ENCODE data around the gene RPTOR.

DNA sequence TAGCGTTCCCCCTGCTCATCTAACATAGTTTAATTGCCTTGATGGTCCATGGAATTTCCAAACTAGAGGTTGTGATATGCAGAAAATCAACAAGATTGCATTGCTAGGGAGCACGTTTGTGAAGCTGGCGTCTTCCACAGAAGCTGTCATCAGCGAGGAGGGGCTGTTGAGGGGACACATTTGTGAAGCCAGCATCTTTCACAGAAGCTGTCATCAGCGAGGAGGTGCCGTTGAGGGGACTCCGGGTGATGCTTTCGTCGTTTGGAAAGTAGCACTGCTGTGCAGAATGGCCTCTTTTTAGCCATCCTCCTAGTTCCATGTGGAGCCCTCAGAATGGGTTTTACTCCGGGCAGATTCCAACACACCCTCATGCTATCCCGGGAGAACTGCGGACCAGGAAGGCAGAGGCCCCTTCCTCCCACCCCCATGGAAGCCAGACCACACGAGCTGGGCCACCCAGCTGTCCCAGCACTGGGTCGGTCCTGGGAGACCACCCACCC, 327.4 kb downstream of the RPTOR start:
- TF ChIP-seq EZH2 (IDR thresholded peaks at IDR 0.05; ENCODE audit: borderline replicate concordance, low read depth, low read length, severe bottlenecking), result no peak
- TF ChIP-seq, protein P1, sequence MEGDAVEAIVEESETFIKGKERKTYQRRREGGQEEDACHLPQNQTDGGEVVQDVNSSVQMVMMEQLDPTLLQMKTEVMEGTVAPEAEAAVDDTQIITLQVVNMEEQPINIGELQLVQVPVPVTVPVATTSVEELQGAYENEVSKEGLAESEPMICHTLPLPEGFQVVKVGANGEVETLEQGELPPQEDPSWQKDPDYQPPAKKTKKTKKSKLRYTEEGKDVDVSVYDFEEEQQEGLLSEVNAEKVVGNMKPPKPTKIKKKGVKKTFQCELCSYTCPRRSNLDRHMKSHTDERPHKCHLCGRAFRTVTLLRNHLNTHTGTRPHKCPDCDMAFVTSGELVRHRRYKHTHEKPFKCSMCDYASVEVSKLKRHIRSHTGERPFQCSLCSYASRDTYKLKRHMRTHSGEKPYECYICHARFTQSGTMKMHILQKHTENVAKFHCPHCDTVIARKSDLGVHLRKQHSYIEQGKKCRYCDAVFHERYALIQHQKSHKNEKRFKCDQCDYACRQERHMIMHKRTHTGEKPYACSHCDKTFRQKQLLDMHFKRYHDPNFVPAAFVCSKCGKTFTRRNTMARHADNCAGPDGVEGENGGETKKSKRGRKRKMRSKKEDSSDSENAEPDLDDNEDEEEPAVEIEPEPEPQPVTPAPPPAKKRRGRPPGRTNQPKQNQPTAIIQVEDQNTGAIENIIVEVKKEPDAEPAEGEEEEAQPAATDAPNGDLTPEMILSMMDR (IDR thresholded peaks at IDR 0.05; ENCODE audit: borderline replicate concordance, extremely low read depth, low read length, poor library complexity, severe bottlenecking), result no peak
